ENCODE measurements around the gene RWDD1.

The RWDD1 gene
- total RNA-seq, result 20.7 to 39.2 (median 30.4) reads per million in 17 experiments

GRCh38 chr6:116570856-116571682, at the start of gene RWDD1:
TSS of gene RWDD1 (plus strand) at chr6:116571504. CDS start at chr6:116571583, 79 bp downstream.
- DNase-seq, result peak; percentile 98 to 100 (median 99)

- DNase-seq, result no peak
These were observed 48.4 kb upstream of the RWDD1 start for GRCh38 chr6:116522896-116523295.

- no peak for DNase-seq
These were observed 47.1 kb upstream of the RWDD1 start for GRCh38 chr6:116524236-116524635.

- no peak for DNase-seq
These were observed 43.2 kb upstream of the RWDD1 start for GRCh38 chr6:116528133-116528532.

GRCh38 chr6:116528780-116529179, 42.5 kb upstream of the RWDD1 start:
- no peak for DNase-seq

GRCh38 chr6:116529466-116530290, 41.6 kb upstream of the RWDD1 start:
- DNase-seq, result peak in 2 of 4 experiments; percentile 66 to 69

GRCh38 chr6:116530436-116530835, 40.9 kb upstream of the RWDD1 start:
- DNase-seq, result no peak

- peak; percentile 79 to 88 (median 84) for DNase-seq
These were observed 39.4 kb upstream of the RWDD1 start for GRCh38 chr6:116531675-116532570.

GRCh38 chr6:116533233-116533957, 37.9 kb upstream of the RWDD1 start:
- peak in 1 of 4 experiments; percentile 10 for DNase-seq

GRCh38 chr6:116535109-116535508, 36.2 kb upstream of the RWDD1 start:
- no peak for DNase-seq

- peak; percentile 58 to 87 (median 78) for DNase-seq
These were observed 35.1 kb upstream of the RWDD1 start for GRCh38 chr6:116536216-116536621.

GRCh38 chr6:116542426-116542825, 28.9 kb upstream of the RWDD1 start:
- DNase-seq, result no peak

GRCh38 chr6:116543149-116543548, 28.2 kb upstream of the RWDD1 start:
- DNase-seq, result no peak

GRCh38 chr6:116545651-116546050, 25.7 kb upstream of the RWDD1 start, which contains the start of gene TRAPPC3L:
TSS of gene TRAPPC3L (minus strand) at chr6:116545684. CDS start at chr6:116545514, 170 bp downstream.
- DNase-seq, result no peak

GRCh38 chr6:116547358-116547757, 23.9 kb upstream of the RWDD1 start:
- DNase-seq, result no peak

- no peak for DNase-seq
These were observed 20.5 kb upstream of the RWDD1 start for GRCh38 chr6:116550796-116551195.

- no peak for DNase-seq
These were observed 17.9 kb upstream of the RWDD1 start, which contains the start of gene CALHM4 for GRCh38 chr6:116553451-116553850. TSS of gene CALHM4 (plus strand) at chr6:116553751. CDS start at chr6:116553794, 43 bp downstream.

- no peak for DNase-seq
These were observed 15.2 kb upstream of the RWDD1 start for GRCh38 chr6:116556065-116556464.

GRCh38 chr6:116556814-116557415, 14.4 kb upstream of the RWDD1 start:
- DNase-seq, result no peak

- no peak for DNase-seq
These were observed 13.4 kb upstream of the RWDD1 start for GRCh38 chr6:116557893-116558292.

- DNase-seq, result no peak
These were observed 11.2 kb upstream of the RWDD1 start for GRCh38 chr6:116560130-116560529.

All from suppressor macrophage (primary cell).